K562 treated with DMSO at 1 percent for 12 hours (cell line): ENCODE results near the gene S1PR2. TPM values are rescaled to one million over a fixed set of nuclear protein-coding genes. Genes with fewer than 3 reads are reported as not detected.

Source experiments
- total RNA-seq: library from RNA; unstranded; fragments of 300-600 nt; gene quantifications from 2 replicates; pipeline ENCODE4 v1.2.3, GENCODE V29; 2022; ENCODE audit not compliant: insufficient read depth

The S1PR2 gene, protein sequence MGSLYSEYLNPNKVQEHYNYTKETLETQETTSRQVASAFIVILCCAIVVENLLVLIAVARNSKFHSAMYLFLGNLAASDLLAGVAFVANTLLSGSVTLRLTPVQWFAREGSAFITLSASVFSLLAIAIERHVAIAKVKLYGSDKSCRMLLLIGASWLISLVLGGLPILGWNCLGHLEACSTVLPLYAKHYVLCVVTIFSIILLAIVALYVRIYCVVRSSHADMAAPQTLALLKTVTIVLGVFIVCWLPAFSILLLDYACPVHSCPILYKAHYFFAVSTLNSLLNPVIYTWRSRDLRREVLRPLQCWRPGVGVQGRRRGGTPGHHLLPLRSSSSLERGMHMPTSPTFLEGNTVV
- 0.93 and 2.8 TPM in 2 replicates for total RNA-seq

DNA sequence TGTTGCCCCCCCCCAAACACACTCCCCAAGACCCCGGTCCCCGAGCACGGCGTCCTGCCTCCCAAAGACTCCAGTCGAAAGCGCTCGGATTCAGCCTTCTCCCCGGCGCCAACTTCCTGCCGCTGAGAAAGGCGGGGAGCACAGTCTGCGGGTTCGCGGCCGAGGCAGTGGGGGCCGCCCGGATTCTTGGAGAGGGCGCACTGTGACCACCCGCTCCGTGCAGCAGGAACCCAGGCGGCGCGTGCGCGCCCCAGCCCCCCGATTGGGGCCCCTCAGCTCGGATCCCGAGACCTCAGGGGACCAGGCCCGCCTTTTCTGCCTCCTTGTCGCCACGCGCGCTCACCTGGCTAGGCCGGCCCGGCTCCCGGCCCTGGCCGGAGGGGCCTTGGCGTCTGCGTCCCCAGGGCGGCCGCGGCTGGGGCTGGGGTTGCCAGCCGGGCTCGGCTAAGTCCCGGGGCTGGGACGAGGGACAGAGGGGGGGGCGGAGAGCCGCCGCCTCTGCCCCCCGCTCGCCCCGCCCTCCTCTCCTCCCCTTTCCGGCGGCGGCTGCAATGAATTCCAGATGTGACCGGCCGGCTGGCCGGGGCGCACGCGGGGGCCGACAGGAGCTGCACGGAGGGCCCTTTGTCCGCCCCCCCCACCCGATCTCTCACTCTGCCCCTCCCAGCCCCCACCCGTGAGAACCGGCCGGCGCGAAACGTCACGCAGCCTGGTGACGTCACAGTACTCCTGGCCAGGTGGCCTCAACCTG, at the start of gene S1PR2:
Gene S1PR2 (minus strand): TSS at position 471 of the 751 bp plus-strand sequence. CDS start 6,426 bp downstream, outside the sequence.

DNA sequence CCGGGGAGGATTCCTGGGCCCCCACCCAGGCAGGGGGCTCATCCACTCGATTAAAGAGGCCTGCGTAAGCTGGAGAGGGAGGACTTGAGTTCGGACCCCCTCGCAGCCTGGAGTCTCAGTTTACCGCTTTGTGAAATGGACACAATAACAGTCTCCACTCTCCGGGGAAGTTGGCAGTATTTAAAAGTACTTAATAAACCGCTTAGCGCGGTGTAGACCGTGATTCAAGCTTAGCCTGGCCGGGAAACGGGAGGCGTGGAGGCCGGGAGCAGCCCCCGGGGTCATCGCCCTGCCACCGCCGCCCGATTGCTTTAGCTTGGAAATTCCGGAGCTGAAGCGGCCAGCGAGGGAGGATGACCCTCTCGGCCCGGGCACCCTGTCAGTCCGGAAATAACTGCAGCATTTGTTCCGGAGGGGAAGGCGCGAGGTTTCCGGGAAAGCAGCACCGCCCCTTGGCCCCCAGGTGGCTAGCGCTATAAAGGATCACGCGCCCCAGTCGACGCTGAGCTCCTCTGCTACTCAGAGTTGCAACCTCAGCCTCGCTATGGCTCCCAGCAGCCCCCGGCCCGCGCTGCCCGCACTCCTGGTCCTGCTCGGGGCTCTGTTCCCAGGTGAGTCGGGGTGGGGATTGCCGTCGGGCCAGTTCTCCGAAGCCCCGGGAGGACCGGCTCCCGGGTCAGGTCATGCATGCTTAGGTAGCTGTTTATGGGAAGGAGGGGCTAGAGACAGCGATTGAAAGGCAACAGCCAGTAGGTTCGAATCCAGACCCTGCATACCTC, 39.7 kb upstream of the S1PR2 start, which contains the start of gene ICAM1:
Gene ICAM1 (plus strand): TSS at position 505 of the 779 bp plus-strand sequence. CDS start 40 bp downstream, at position 545.

DNA sequence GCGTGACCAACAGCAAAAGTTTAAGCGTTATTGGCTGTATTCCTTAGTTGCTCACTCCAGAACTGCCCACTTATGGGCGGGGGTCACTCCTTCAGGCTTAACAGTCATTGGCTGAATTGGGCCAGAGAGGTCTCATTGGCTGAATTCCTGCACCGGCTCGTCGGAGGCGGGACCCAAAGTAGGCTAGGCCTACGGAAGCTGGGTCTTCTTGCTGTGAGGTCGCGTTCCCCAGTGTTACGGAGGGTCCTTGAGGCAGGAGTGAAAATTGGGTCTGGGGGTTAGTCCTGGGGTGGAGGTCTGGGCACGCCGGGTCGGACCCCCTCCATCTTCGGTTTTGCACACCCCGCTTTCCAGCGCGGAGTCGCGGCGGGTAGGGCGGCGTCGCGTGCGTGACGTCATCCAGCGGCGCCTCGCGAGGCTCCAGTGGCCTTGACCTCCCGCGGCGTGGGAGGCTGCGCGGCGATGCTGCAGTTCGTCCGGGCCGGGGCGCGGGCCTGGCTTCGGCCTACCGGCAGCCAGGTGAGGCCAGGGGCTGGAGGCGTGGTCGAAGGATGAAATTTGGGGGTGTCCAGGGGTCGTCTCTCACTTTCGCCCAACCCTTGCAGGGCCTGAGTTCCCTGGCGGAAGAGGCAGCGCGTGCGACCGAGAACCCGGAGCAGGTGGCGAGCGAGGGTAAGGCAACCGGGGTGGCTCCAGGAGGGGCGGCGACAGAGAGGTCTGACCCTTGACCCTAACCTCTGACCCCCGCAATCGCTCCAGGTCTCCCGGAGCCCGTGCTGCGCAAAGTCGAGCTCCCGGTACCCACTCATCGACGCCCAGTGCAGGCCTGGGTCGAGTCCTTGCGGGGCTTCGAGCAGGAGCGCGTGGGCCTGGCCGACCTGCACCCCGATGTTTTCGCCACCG, 20.9 kb upstream of the S1PR2 start, which contains the start of gene MRPL4:
Gene MRPL4 (plus strand): TSS at position 423 of the 903 bp plus-strand sequence. CDS start 40 bp downstream, at position 463.

DNA sequence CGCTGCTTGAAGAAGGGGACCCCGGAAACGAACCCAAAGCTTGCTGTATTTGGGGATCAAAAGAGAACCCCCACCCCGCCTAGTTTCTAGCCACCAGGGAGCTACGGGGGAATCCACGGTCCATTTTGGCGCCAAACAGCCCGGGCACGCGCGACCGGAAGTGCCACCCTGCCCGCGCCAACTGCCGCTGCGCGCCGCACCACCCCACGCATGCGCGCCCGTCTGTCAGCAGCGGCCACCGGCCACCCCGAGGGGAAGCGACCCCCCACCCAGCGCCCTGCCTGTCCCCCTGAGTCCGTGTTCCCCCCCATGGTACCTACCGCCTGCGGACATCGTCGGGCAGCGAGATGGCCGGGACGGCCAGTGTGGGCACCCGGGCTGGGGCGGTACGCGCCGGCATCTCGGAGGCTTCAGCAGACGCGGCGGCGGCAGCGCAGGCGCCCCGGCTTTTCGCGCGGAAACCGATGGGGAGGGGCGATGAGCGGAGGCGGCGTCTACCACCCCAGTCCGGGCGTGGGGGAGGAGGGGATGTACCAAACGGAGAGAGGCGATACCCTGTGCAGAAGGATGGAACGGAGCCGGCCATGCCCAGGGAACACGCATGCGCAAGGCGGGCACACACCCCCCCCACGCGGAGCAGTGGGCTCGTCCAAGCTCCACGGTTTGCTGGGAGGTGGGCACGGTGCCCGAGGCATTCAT, 36.5 kb downstream of the S1PR2 start, which contains the start of gene DNMT1:
Gene DNMT1 (minus strand): TSS at position 454 of the 699 bp plus-strand sequence. CDS start 54 bp downstream, at position 400.

Other genes starting within 250 kb of the S1PR2 start
- not detected in 2 replicates for gene COL5A3, start 220.8 kb downstream of the S1PR2 start, total RNA-seq
- gene RDH8, start 217.8 kb downstream of the S1PR2 start, total RNA-seq, result not detected in 2 replicates
- gene SHFL, start 145.0 kb downstream of the S1PR2 start, total RNA-seq, result 14.6 and 24.1 TPM in 2 replicates
- gene ANGPTL6, start 128.7 kb downstream of the S1PR2 start, total RNA-seq, result 0.84 TPM in 1 of 2 replicates, not detected in the other
- gene PPAN, start 125.0 kb downstream of the S1PR2 start, total RNA-seq, result 22.9 and 29.3 TPM in 2 replicates
- 6.0 and 9.5 TPM in 2 replicates for gene P2RY11, start 119.6 kb downstream of the S1PR2 start, total RNA-seq
- 312 and 388 TPM in 2 replicates for gene EIF3G, start 111.4 kb downstream of the S1PR2 start, total RNA-seq
- gene DNMT1, start 36.4 kb downstream of the S1PR2 start, total RNA-seq, result 95.8 and 157 TPM in 2 replicates
- gene MRPL4, start 20.9 kb upstream of the S1PR2 start, total RNA-seq, result 107 and 119 TPM in 2 replicates
- 50.8 and 121 TPM in 2 replicates for gene ICAM1, start 39.8 kb upstream of the S1PR2 start, total RNA-seq
- gene ICAM4, start 55.6 kb upstream of the S1PR2 start, total RNA-seq, result 78.4 and 98.9 TPM in 2 replicates
- 16.8 and 26.7 TPM in 2 replicates for gene ICAM5, start 58.6 kb upstream of the S1PR2 start, total RNA-seq
- 6.0 and 8.0 TPM in 2 replicates for gene ZGLP1, start 78.5 kb upstream of the S1PR2 start, total RNA-seq
- 27.1 and 43.9 TPM in 2 replicates for gene FDX2, start 84.7 kb upstream of the S1PR2 start, total RNA-seq
- gene RAVER1, start 102.2 kb upstream of the S1PR2 start, total RNA-seq, result 32.1 and 76.4 TPM in 2 replicates
- gene ICAM3, start 108.3 kb upstream of the S1PR2 start, total RNA-seq, result 7.0 and 10.9 TPM in 2 replicates
- 115 and 173 TPM in 2 replicates for gene TYK2, start 149.2 kb upstream of the S1PR2 start, total RNA-seq
- gene CDC37, start 172.2 kb upstream of the S1PR2 start, total RNA-seq, result 197 and 242 TPM in 2 replicates
- gene PDE4A, start 189.2 kb upstream of the S1PR2 start, total RNA-seq, result 7.6 and 19.3 TPM in 2 replicates